GM18867 (cell line): ENCODE results near the gene TMPRSS5.
"Not testable (repeated sequence)": the region's sequence is repeated elsewhere in the genome, so short reads cannot be mapped to it uniquely, and the experiment has no call there.

Experiments
- ATAC-seq: cut with Tn5 transposase; IDR thresholded peaks from one replicate; pipeline ENCODE4 v1.9.1; 2021; ENCODE audit warnings: mild to moderate bottlenecking, moderate library complexity; ENCODE audit not compliant: unreplicated experiment

TMPRSS5 gene

DNA sequence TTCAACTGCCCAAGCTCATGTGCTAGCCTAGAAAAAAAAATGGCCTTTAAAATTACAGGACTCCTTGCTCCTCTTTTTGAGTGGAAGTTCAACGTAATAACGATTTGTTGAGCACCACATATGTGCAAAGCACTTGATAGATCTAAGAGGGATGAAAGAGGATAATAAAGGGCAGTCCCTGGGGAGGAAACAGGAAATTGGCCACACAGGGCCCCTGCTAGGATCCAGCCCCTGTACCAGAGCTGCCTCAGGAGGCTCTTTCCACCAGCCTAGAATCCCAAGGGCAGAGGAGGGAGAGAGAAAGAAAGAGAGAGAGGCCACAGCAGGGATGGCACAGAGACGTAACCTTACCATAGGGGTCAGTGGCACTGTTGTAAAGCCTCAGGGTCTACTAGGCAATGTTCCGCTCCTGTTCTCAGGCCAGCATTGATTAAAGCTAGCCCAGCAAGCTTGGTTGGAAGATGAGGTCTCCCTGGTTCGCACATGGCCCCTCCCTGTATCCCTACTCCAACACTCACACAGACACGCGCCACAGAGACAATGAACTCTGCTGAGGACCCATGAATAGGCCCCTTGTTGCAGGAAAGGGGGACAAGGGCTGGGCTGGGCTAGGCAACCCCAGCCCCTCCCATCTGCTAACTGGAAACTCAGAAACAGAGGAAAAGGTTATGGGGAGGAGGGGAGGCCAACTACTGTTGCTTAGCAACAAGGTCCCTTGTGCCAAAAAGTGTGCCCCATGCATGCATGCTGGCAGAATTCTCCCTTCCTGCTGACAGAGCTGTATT is at the start of gene TMPRSS5:
Gene TMPRSS5 (minus strand): TSS at position 438 of the 785 bp plus-strand sequence. CDS start 84 bp downstream, at position 354.
- ATAC-seq, result no peak

DNA sequence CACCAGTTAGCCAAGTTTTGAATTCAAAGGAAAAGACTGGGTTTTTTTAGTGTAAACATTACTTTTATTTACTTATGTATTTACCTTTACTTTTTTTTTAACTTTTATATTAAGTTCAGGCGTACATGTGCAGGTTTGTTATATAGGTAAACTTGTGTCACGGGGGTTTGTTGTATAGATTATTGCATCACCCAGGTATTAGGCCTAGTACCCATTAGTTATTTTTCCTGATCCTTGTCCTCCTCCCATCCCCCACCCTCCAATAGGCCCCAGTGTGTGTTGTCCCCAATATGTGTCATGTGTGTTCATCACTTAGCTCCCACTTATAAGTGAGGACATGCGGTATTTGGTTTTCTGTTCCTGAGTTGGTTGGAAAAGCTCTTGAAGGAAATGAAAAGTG is 46.8 kb upstream of the TMPRSS5 start:
- ATAC-seq, result no peak

DNA sequence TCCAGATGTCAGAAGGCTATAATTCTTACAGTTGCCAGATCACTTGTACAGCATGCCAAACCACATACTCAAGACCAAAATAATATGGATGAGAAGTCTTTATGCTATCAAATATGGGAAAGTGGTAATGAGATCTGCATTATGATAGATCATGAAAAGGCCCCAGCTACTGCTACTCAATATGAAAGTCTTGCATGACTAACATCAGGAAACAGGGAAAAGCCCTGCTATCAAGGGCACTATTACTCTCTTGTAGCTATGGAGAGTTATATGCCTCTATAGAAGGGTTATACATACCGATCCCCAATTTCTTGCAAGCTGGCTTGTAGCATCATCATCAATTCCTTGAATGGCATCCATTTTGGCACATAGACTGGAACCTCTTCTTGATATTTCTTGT is 30.2 kb upstream of the TMPRSS5 start:
- no peak for ATAC-seq

DNA sequence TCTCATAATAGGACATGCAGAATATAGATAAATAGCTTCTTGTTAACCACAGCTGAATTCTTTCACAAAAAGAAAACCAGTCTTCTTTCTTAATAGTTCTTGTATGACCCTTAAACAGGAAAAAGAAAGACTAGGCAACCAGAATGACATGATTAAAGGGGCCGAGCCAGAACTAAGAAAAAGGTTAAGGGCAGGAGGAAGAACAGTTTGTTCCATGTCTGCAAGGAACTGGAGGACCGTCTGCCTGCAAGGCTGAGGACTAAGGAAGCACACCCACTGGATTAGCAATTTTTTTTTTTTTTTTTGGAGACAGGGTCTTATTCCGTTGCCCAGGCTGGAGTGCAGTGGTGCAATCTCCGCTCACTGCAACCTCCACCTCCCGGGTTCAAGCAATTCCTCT is 26.0 kb upstream of the TMPRSS5 start:
- ATAC-seq, result no peak

DNA sequence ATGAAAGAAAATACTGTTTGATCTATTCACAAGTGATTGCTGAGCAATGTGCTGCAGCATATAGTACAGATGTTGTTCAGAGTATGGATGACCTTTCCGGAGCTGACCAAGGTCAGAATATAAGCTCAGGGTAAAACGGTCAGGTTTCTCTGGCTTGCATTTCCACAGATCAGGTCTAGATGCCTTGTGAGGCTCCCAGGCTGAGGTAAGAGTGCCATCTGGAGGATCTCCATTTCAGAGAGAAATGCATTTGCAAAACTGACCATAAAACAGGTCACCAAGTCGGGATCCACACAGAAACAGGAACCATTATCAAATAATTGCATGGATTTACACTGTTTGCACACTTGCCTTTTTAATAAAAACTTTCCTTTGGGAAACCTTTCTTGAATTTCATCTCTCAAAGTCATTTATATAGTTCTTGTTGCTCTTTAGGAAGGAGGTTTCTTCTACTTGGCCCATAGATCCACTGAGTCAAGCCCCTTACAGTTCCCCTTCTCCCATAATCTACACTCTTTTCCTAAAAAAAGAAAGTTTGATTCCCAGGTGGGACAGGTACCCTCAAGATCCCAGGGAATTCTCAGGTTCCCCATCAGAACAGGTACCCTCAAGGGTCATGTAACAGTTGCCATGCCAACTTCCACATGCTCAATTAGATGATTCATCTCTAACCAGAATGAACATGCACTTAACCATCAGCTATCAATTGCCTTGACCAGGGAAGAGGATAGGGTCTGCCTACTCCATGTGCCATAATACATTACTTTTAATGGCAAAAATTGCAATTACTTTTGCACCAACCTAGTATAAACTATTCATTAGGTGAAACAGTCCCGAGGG is 25.0 kb upstream of the TMPRSS5 start:
- ATAC-seq, result no peak

DNA sequence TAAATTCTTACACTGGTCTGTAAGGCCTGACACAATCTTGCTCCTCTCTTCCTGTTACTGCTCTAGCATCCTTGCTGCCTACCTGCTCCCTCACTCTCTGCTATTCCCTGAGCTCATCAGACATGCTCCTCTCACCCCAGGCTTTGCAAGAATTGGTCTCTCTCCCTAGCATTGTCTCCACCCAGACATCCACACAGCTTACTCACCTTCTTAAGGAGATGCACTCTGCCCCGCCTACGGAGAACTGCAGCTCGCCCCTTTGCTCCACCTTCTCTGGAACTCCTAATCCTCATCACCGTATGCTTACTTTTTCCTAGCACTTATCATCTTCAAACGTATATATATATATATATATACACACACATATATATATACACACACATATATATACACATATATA is 23.3 kb upstream of the TMPRSS5 start:
- no peak for ATAC-seq

DNA sequence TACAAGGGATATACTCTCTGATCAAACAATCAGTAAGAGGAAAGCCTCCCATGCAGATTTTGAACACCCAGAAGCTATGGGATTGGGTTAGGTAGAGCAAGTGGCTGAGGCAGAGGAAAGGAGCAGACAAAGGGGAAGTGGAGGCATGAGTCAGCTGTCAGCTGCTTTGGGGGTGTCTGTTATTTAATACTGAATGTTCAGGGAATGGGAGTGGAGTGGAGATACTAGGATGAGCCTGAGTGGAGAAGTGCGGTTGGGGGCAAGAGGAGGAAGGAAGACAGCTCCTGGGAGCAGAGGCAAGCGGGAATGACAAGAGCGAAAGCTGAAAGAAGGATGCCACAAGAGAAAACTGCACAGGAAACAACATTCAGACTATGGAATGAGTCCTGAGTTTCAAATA is 22.7 kb upstream of the TMPRSS5 start:
- ATAC-seq, result no peak

DNA sequence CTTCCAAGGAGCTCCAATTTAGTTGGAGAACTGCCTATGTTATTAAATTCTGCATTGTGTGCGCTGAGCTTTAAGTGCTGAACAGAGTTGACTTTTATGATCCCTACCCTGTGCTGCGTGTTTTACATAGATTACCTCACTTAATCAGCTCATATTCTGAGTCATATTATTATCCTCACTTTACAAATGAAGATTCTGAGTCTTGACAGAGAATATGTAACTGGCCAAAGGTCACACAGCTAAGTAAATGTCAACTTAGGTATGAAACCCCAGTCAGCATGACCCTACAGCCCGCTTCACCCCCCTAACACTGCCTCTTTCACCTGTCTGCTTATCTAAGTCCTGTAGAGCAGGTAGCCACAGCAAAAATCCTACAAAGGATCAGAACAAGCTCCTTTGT is 19.8 kb upstream of the TMPRSS5 start:
- no peak for ATAC-seq

DNA sequence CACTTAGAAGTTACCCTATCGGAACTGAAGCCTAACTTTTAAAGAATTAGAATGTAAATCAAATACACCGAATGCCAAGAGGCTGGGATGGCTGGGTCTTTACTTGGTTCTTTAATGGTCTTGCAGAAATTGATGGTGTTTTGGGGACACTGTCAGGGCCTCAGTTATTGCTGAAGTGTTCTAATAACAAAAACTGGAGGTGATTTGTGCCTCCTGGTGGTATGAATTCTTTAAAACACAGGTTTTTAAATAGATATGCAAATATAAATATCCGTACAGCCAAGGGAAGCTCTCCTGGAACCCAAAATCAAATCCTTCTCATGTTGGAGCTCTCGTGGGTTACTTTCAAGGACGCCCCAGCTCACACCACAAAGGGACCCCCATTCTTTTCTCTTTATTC is 19.3 kb upstream of the TMPRSS5 start:
- ATAC-seq, result no peak

DNA sequence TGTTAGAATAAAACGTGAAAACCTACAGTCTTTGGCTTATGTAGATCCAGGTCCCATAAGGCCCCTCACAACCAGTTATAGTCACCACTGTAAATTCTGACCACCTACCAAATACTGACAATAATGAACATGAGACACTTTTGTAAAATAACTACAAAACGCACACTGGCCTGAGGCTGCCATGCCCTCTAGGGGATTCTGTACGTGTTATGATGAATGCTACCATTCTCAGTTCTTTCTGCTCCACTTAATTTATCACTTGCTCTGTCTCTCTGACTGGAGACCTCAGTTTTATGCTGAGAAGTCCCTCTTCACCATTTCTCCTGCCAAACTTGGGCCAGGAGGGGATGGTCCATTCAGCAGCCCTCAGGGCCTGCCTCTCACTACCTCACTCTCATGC is 18.7 kb upstream of the TMPRSS5 start:
- ATAC-seq, result no peak

DNA sequence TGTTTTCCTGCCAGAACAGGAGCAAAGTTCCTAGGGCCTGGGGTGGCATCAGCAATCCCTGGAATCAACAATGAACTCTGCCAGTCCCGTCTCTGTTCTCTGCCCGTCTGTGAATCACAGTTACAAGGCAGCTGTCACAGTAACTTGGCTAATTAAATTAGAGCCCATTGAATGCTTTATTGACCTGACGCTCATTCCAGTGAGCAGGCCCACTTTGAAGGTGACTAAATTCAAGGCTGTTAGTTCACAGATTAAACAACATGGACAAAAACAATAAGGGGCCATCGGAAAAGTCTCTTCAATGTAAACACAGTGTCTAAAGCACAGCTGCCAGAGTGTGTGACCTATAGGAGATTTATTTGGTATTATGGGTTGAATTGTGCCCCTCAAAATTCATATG is 17.7 kb upstream of the TMPRSS5 start:
- ATAC-seq, result no peak

DNA sequence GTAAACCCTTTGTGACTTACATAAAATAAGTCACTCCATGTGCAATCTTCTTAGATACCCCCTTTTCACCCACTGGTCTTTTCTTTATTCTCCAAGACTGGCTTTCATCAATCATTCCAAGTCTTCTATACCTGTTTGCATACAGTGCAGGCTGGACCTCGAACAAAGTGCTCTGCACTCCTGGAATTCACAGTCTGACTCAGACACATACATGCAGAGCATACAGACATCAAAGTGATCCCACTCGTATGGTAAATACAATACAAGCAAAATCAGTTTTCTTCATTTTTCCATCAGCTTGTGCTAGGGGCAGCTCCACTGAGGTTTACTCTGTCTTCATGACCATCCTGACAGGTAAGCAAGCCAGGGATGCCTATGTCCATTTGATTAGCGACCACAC is 16.8 kb upstream of the TMPRSS5 start:
- no peak for ATAC-seq

DNA sequence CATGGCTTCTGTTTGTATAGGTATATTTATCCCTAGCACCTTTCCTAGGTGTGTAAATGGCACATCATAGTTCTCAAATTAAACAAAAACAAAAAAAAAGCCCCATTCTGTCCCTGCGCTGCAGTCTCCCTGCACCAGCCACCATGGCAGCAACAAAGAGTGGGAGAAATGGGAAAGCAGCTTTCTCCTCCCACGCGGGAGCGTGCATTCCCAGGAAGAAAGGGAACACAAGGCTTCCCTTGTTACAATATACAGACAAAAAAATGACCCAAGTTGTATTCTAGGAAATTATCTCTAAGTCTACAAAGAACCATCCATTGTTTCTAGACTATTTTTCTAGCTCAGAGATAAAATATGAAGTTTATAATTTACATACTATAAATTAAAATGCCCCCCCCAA is 16.1 kb upstream of the TMPRSS5 start:
- no peak for ATAC-seq

DNA sequence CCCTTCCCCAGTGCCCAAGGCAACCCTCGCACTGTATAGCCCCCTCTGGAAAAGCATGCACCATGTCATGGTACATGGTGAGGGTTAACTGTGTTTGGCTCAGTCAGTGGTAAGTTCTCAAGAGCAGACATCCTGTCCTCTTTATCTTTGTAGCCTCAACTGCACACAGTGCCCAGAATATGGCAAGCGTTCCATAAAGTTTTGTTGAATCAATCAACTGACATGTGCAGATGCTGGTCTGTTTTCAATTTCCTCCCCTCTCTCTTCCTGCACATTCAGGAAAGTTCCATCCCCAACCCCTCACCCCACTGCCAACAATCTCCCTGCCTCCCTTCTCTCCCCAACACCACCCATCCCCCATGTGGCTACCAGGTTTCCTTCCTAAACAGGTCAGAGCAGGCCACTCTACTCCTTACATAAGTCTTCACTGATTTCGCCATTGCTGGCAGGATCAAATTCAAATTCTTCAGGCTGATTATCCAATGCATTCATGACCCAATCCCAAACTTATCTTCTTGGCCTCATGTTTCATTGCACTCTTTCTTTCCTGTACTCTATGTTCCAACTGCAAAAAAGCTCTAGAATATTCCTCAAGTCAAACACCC is 15.5 kb upstream of the TMPRSS5 start:
- no peak for ATAC-seq

DNA sequence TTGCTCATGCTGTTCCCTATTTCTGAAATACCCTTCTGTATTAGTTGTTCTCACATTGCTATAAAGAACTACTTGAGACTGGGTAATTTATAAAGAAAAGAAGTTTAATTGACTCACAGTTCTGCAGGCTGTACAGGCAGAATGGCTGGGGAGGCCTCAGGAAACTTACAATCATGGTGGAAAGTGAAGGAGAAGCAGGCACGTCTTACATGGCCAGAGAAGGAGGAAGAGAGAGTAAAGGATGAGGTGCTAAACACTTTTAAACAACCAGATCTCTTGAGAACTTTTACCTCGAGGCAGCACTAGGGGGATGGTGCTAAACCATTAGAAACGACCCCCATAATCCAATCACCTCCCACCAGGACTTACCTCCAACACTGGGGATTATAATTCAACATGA is 14.4 kb upstream of the TMPRSS5 start:
- not testable (repeated sequence) for ATAC-seq

DNA sequence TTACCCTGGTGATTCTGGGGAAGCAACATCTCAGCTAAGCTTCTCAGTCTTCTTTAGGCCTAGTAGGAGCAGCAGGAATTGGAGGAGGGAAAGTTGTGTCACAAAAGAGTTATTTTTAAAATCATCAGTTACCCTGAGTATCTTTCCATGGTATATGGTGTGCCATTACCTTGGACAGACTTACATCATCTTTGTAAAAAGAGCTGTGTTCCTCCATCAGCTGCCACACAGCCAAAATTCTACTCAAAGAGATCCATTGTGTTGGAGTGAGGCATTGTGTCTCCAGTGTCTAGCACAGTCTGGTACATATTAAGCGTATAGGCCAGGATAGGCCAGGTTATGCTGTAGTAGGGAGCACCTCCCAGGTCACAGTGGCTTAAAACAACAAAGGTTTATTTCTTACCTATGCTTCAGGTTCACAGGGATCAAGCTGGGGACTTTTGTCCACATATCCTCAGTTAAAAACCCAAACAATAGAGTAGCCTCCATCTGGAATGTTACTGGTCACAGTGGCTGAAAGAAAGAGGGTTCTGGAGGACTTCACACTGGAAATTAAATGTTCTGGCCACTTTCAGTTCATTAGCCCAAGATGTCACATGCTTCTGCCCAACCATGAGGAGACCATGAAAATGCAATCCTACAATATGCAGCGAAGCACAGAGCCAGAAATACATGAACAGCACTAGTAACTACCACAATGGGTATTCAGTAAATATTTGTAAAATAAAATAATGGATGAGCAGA is 9.9 kb upstream of the TMPRSS5 start:
- ATAC-seq, result no peak

DNA sequence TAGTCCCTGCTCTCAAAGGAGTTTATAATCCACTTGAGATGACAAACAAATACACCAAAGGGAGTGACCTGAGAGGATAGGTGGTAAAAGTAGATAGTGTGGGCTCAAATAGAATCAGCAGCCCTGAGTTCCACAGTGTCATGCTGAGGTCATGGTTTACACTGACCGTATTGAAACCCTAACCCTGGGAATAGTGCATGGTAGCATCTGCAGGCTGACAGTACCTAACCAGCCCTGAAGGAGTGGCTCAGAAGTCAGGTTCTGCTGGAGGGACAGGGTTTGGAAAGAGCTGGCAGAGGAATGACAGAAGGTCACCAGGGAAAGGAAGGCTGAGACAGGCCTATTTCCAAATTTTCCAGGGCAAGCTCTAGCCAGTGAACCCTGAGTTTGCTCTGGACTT is 9.2 kb upstream of the TMPRSS5 start:
- ATAC-seq, result no peak

DNA sequence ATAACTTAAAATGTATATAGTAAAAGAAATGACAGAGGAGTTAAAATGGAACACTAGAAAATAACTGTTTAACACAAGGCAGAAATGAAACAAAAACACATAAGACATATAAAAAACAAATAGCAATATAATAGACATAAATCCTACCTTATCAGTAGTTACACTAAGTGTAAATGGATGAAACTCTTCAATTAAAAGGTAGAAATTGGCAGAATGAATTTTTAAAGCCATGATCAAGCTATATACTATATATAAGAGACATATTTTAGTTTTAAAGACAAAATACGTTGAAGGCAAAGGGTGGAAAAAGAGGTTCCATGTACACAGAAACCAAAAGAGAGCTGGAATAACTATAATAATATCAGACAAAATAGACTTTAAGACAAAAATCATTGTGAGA is 4.9 kb upstream of the TMPRSS5 start:
- no peak for ATAC-seq

DNA sequence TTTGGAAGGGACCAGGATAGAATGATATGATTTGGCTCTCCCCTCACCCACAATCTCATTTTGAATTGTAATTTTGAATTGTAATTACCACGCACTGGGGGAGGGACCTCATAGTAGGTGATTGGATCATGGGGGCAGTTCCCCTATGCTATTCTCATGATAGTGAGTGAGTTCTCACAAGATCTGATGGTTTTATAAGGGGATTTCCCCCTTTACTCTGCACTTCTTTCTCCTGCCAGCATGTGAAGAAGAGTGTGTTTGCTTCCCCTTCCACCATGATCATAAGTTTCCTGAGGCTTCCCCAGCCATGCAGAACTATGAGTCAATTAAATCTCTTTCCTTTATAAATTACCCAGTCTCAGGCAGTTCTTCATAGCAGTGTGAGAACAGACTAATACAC is 2.6 kb downstream of the TMPRSS5 start:
- not testable (repeated sequence) for ATAC-seq

DNA sequence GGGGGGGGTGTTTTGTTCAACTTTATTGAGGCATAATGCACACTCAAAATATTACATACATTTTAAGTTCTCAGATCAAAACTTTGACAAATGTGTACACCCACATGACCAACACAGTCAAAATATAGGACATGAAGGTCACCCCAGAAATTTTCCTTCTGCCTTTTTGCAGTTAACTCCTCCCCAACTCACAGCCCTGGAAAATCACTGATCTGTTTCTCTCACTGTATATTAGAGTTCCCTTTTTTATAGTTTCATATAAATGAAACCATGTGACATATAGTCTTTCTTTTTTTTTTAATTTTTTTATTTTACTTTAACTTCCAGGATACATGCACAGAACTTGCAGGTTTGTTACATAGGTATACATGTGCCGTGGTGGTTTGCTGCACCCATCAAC is 4.6 kb downstream of the TMPRSS5 start:
- ATAC-seq, result no peak

DNA sequence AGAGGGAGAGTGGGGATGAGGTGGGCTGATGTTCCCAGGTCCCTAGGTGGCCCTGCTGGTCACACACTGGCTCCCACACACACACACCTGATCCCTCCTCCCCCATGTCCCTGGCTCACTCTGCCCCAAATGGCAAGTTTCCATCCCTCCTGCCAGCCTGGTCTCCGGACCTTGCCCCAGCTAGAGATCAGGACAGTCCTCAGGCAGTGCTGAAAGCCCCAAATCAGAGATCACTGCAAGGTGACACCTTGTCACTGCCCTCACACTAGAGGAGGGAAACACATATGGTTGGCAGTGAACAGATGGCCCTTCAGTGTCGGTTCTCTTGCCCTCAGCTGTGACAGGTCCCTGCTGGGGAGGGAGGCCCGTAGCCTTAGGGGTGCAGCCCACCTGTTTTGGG is 7.6 kb downstream of the TMPRSS5 start:
- no peak for ATAC-seq
